Caco-2 (cell line): ENCODE measurements around the gene MAPK14. TPM values are rescaled to one million over a fixed set of nuclear protein-coding genes. Genes with fewer than 3 reads are reported as not detected.
A peak's percentile ranks its signal among the peaks of the same experiment; 100 is the strongest.

ENCODE experiments used
- BruUV-seq: library from RNA; stranded (reverse); fragments of 400-500 nt; replicated peaks from 2 replicates; lab custom pipeline; 2021; lab: Mats Ljungman, UMichigan
- CTCF ChIA-PET: fragments of 300-600 bp; sonication (Branson Sonifier 250); formaldehyde crosslinking; loops from one replicate; lab custom pipeline; 2022; ENCODE audit warnings: antibody characterized with exemption; lab: Charles Lee
- POLR2A ChIA-PET: fragments of 300-600 bp; sonication (Branson Sonifier 250); formaldehyde crosslinking; loops from one replicate; lab custom pipeline; 2022; ENCODE audit warnings: antibody characterized with exemption; lab: Charles Lee
- DNase-seq, 2 experiments: peaks; one replicate each; pipeline versions ENCODE4 v3.0.0 to v3.0.0-alpha.2; 2020 to 2022
- H3K27me3 ChIP-seq: replicated peaks from 2 replicates; pipeline ENCODE4 v1.6.0; 2011; ENCODE audit warnings: low read length; ENCODE audit not compliant: control insufficient read depth, insufficient read depth
- H3K36me3 ChIP-seq: 2 replicates; pipeline ENCODE4 v1.5.1; 2011; ENCODE audit warnings: low read length; ENCODE audit not compliant: control insufficient read depth, insufficient read depth
- H3K4me1 ChIP-seq: fragments of 250-450 bp; sonication (Bioruptor Pico); 2 replicates; pipeline ENCODE4 v1.5.1; 2020; ENCODE audit warnings: mild to moderate bottlenecking
- H3K4me3 ChIP-seq: 2 replicates; pipeline ENCODE4 v1.5.1; 2011; ENCODE audit warnings: low read depth, mild to moderate bottlenecking, control low read depth, low read length
- H3K9me3 ChIP-seq: fragments of 250-450 bp; sonication (Bioruptor Pico); 2 replicates; pipeline ENCODE4 v1.5.1; 2020; ENCODE audit warnings: mild to moderate bottlenecking, moderate library complexity
- H3K27ac Mint-ChIP-seq: one replicate; pipeline ENCODE4 v1.8.0; 2022; ENCODE audit warnings: mixed read lengths; ENCODE audit not compliant: unreplicated experiment
- H3K27me3 Mint-ChIP-seq: one replicate; pipeline ENCODE4 v1.8.0; 2022; ENCODE audit warnings: mixed read lengths; ENCODE audit not compliant: insufficient read depth, unreplicated experiment
- H3K36me3 Mint-ChIP-seq: one replicate; pipeline ENCODE4 v1.8.0; 2022; ENCODE audit warnings: mild to moderate bottlenecking, mixed read lengths; ENCODE audit not compliant: insufficient read depth, unreplicated experiment
- H3K4me1 Mint-ChIP-seq: one replicate; pipeline ENCODE4 v1.8.0; 2022; ENCODE audit warnings: low read depth, mixed read lengths; ENCODE audit not compliant: unreplicated experiment
- H3K4me3 Mint-ChIP-seq: one replicate; pipeline ENCODE4 v1.8.0; 2022; ENCODE audit warnings: mild to moderate bottlenecking, moderate library complexity, mixed read lengths; ENCODE audit not compliant: unreplicated experiment
- H3K9me3 Mint-ChIP-seq: one replicate; pipeline ENCODE4 v1.8.0; 2022; ENCODE audit warnings: mixed read lengths; ENCODE audit not compliant: unreplicated experiment
- CTCF ChIP-seq, 2 experiments: fragments of 200-600 bp in 1 of 2; IDR thresholded peaks; 1 replicate in 1 of 2; 2 replicates in 1 of 2; pipeline versions ENCODE4 v1.5.1 to v1.8.0; 2011 to 2022; ENCODE audit warnings: antibody characterized with exemption in 1 of 2, control low read depth in 1 of 2, inconsistent platforms in 1 of 2, low read depth in 1 of 2, low read length in 1 of 2, mild to moderate bottlenecking in 1 of 2, moderate library complexity in 1 of 2; ENCODE audit not compliant: insufficient read depth in 1 of 2, severe bottlenecking in 1 of 2, unreplicated experiment in 1 of 2
- intact Hi-C: fragments of 100-400 bp; cut with micrococcal nuclease; formaldehyde crosslinking; loops from one replicate; pipeline ENCODE4 v1.10.0; 2022; ENCODE audit not compliant: unreplicated experiment
- total RNA-seq: library from RNA; stranded (reverse); gene quantifications from 2 replicates; pipeline ENCODE4 v1.2.3, GENCODE V29; 2022

Gene MAPK14
- total RNA-seq, 1 experiment from 2014 or later = 72.0 TPM

DNA sequence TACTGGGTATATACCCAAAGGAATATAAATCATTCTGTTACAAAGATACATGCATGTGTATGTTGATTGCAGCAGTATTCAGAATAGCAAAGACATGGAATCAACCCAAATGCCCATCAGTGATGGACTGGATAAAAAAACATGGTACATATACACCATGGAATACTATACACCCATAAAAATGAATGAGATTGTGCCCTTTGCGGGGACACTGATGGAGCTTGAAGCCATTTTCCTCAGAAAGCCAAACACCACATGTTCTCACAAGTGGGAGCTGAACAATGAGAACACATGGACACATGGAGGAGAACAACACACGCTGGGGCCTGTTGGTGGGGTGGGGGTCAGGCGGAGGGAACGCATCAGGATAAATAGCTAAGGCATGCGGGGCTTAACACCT, 61.4 kb downstream of the MAPK14 start:
- no peak for TF ChIP-seq CTCF (IDR thresholded peaks at IDR 0.05; ENCODE audit: insufficient read depth in 1 of 2, low read depth in 1 of 2, low read length in 1 of 2, severe bottlenecking in 1 of 2, unreplicated experiment in 1 of 2)
- Mint-ChIP-seq H3K9me3 (no peaks in the 10 kb centered on the region), H3K36me3 (peaks cover 91% of the 10 kb centered on the region)

DNA sequence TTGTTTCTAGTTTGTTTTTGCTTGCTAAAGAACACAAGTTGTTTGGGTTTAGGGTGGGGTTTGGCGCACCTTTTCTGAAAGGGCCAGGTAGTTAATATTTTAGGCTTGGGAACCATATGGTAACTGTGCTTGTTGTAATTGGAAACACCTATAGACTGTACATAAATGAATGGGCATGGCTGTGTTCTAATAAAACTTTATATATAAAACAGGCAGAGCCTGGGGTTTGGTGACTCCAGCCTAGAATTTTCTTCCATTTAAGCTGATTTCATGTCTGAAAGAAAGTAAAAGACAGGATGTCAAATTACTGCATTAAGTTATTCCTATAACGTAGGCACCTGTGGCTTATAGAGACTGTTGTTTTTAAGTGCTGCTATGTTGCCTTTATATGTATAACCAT, 66.6 kb downstream of the MAPK14 start:
- H3K4me3 ChIP-seq = no peak overlapping the region
- H3K4me1 ChIP-seq = peaks cover 29% of the 10 kb centered on the region
- peaks cover 29% of the 10 kb centered on the region for H3K4me1 Mint-ChIP-seq
- no peaks in the 10 kb centered on the region for H3K9me3 Mint-ChIP-seq
- no peaks in the 10 kb centered on the region for H3K27me3 ChIP-seq
- TF ChIP-seq CTCF (IDR thresholded peaks at IDR 0.05; ENCODE audit: insufficient read depth in 1 of 2, low read depth in 1 of 2, low read length in 1 of 2, severe bottlenecking in 1 of 2, unreplicated experiment in 1 of 2) = no peak
- no peaks in the 10 kb centered on the region for H3K27me3 Mint-ChIP-seq
- H3K4me3 Mint-ChIP-seq = peak overlapping the region; percentile 61
- H3K36me3 Mint-ChIP-seq = peaks cover 66% of the 10 kb centered on the region
- intact Hi-C loops = loop anchor here (10.0 kb wide), 1 partner anchor 509 kb away; no protein-coding TSS in a partner anchor
- H3K27ac Mint-ChIP-seq = peak overlapping the region; percentile 85
- H3K9me3 ChIP-seq = no peaks in the 10 kb centered on the region
- POLR2A ChIA-PET = no interaction called here
- CTCF ChIA-PET = interaction anchor here (0.6 to 4.0 kb wide), 2 partner anchors 49 to 66 kb away, joined by 3 to 28 read pairs; partner anchors contain the start of gene MAPK14
- no peaks in the 10 kb centered on the region; the same call in none of the 2 replicates for H3K36me3 ChIP-seq
- no peak for DNase-seq
- no TSS peak for BruUV-seq

More for the DNA sequence above, 61.4 kb downstream of the MAPK14 start:
- Histone ChIP-seq H3K4me1 (0 out of 2 replicates have a peak, but pooled peaks cover under 1% of the 10 kb centered on the region), H3K27me3 (no peaks in the 10 kb centered on the region), H3K9me3 (no peaks in the 10 kb centered on the region), H3K4me3 (no peak overlapping the region), H3K36me3 (no peaks in the 10 kb centered on the region; the same call in none of the 2 replicates)
- no peak for DNase-seq
- intact Hi-C loops = no loop called here
- Mint-ChIP-seq H3K4me3 (no peak overlapping the region), H3K27me3 (no peaks in the 10 kb centered on the region), H3K4me1 (peaks cover 7% of the 10 kb centered on the region), H3K27ac (no peak overlapping the region)
- BruUV-seq = no TSS peak
- CTCF ChIA-PET = no interaction called here
- POLR2A ChIA-PET = no interaction called here

- DNase-seq = peak; percentile 74 to 83
- peak; percentile 91 to 92 for TF ChIP-seq CTCF (IDR thresholded peaks at IDR 0.05; ENCODE audit: insufficient read depth in 1 of 2, low read depth in 1 of 2, low read length in 1 of 2, severe bottlenecking in 1 of 2, unreplicated experiment in 1 of 2)
- no TSS peak for BruUV-seq
- Mint-ChIP-seq H3K9me3 (no peaks in the 10 kb centered on the region), H3K27me3 (no peaks in the 10 kb centered on the region), H3K4me1 (peaks cover 29% of the 10 kb centered on the region), H3K36me3 (peaks cover 68% of the 10 kb centered on the region), H3K27ac (peak overlapping the region; percentile 85), H3K4me3 (peak overlapping the region; percentile 61)
- H3K4me1 ChIP-seq = peaks cover 29% of the 10 kb centered on the region
- ChIA-PET CTCF (interaction anchor here (0.7 to 4.0 kb wide), 3 partner anchors 48 to 246 kb away, joined by 3 to 28 read pairs (median 4); partner anchors contain the start of gene MAPK14), POLR2A (interaction anchor here (2.4 kb wide), 1 partner anchor 67 kb away, joined by 13 read pairs; the partner anchor contains the start of gene MAPK14)
- H3K9me3 ChIP-seq = no peaks in the 10 kb centered on the region
- no peaks in the 10 kb centered on the region; the same call in none of the 2 replicates for H3K36me3 ChIP-seq
- H3K4me3 ChIP-seq = no peak overlapping the region
- intact Hi-C loops = loop anchor here (1.0 to 10.0 kb wide), 4 partner anchors 20 to 510 kb away; partner anchors contain the start of gene MAPK14
- no peaks in the 10 kb centered on the region for H3K27me3 ChIP-seq
These were observed 67.3 kb downstream of the MAPK14 start for GRCh38 chr6:36094753-36095496.
